Measurements from ENCODE around the gene RNF40. TPM values are rescaled to one million over a fixed set of nuclear protein-coding genes. Genes with fewer than 3 reads are reported as not detected.
"Not testable (repeated sequence)": the region's sequence is repeated elsewhere in the genome, so short reads cannot be mapped to it uniquely, and the experiment has no call there.

Gene RNF40
- total RNA-seq, 6 experiments from 2014 or later: 98.2 to 120 (median 104) TPM

GRCh38 chr16:30813821-30814189, 51.7 kb downstream of the RNF40 start:
- no peak for DNase-seq
- Mint-ChIP-seq H3K36me3 (ENCODE audit: low read depth) (no peaks in the 10 kb centered on the region), H3K4me1 (ENCODE audit: low read depth) (peaks cover 14% of the 10 kb centered on the region), H3K9me3 (no peaks in the 10 kb centered on the region), H3K4me3 (peak overlapping the region; percentile 93), H3K27me3 (ENCODE audit: insufficient read depth) (no peaks in the 10 kb centered on the region; the same call in none of the 2 replicates), H3K27ac (peak overlapping the region; percentile 82)
- no peak for TF ChIP-seq CTCF (IDR thresholded peaks at IDR 0.05)

GRCh38 chr16:30816769-30817168, 54.6 kb downstream of the RNF40 start:
- H3K4me1 Mint-ChIP-seq (ENCODE audit: low read depth): peaks cover 14% of the 10 kb centered on the region
- H3K9me3 Mint-ChIP-seq: peaks cover 5% of the 10 kb centered on the region; the same call in 1 of the 2 replicates
- no peak for DNase-seq
- no peaks in the 10 kb centered on the region; the same call in none of the 2 replicates for H3K27me3 Mint-ChIP-seq (ENCODE audit: insufficient read depth)
- TF ChIP-seq CTCF (IDR thresholded peaks at IDR 0.05): no peak
- H3K36me3 Mint-ChIP-seq (ENCODE audit: low read depth): peaks cover 2% of the 10 kb centered on the region; the same call in 1 of the 2 replicates
- H3K4me3 Mint-ChIP-seq: no peak overlapping the region
- H3K27ac Mint-ChIP-seq: no peak overlapping the region

DNA sequence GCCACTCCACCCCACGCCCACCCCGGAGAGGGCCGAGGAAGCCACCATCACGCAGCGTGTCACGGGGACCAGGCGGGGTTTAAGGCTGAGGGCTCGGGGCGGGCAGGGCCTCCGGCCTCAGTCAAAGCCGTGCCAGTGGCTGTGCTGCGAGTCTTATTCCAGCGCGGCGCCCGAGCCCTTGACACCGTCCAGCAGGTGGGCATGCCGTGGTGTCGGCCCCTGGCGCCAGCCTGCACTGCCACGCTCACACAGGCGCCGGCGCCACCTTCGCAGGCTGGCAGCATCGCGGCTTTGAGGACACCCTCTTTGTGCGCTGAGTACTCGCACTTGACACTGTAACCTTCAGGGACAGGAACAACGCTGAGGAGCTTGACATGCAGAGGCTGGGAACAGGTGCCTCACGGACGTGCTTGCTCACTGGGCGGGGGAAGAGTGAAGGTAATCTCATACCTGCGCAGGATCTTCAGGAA, 58.9 kb downstream of the RNF40 start:
- Mint-ChIP-seq H3K36me3 (ENCODE audit: low read depth) (peaks cover 4% of the 10 kb centered on the region; the same call in 1 of the 2 replicates), H3K4me1 (ENCODE audit: low read depth) (no peaks in the 10 kb centered on the region), H3K27me3 (ENCODE audit: insufficient read depth) (peaks cover 3% of the 10 kb centered on the region), H3K9me3 (peaks cover 7% of the 10 kb centered on the region; the same call in 1 of the 2 replicates), H3K4me3 (no peak overlapping the region), H3K27ac (no peak overlapping the region)
- DNase-seq: no peak
- no peak for TF ChIP-seq CTCF (IDR thresholded peaks at IDR 0.05)

DNA sequence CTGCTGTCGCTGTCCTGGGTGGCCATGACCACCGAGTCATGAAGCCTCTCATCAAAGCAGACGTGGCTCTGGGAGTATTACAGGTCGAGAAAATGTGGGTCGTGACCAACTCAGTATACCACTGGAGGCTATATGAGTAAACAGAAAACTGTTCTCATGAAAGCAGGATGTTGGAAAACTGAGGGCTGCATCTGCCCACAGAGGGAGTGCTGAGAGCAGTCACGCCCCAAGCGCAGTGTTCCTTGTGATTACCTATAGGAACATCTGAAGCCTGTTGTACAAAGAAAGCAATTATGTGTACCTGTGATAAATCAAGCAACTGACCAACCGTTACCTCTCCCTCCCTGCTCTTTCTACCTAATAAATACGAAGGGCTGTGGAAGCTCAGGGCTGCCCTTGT, 59.3 kb downstream of the RNF40 start:
- not testable (repeated sequence) for H3K4me1 Mint-ChIP-seq (ENCODE audit: low read depth); DNase-seq; H3K4me3 Mint-ChIP-seq; H3K27ac Mint-ChIP-seq; H3K27me3 Mint-ChIP-seq (ENCODE audit: insufficient read depth); H3K9me3 Mint-ChIP-seq; H3K36me3 Mint-ChIP-seq (ENCODE audit: low read depth)

DNA sequence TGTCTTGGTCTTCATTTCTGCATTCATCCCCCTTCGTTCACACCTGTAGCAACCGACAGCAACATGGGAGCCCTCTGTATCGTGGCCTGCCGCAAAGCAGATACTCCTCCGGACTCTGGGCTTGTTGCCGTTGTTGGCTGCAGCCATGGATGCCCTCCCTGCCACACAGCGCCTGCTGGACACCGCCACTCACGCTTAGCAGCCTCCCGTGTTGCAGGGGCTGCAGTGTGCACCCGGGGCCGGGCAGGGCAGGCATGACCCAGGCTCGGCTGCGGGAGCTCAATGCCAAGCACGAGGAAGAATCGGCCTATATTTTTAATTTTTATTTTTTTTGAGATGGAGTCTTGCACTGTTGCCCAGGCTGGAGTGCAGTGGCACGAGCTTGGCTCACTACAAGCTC, 59.8 kb downstream of the RNF40 start:
- peaks cover 4% of the 10 kb centered on the region; the same call in 1 of the 2 replicates for H3K36me3 Mint-ChIP-seq (ENCODE audit: low read depth)
- H3K27me3 Mint-ChIP-seq (ENCODE audit: insufficient read depth): peaks cover 5% of the 10 kb centered on the region

More for the DNA sequence above, 59.8 kb downstream of the RNF40 start:
- no peak overlapping the region for H3K4me3 Mint-ChIP-seq
- TF ChIP-seq CTCF (IDR thresholded peaks at IDR 0.05): no peak
- no peak for DNase-seq
- no peak overlapping the region for H3K27ac Mint-ChIP-seq
- H3K4me1 Mint-ChIP-seq (ENCODE audit: low read depth): no peaks in the 10 kb centered on the region
- peaks cover 7% of the 10 kb centered on the region; the same call in 1 of the 2 replicates for H3K9me3 Mint-ChIP-seq

Other genes starting within 250 kb of the RNF40 start
- 10 to 100 TPM; 19.8 to 22.8 (median 20.8) TPM for gene ZNF768, start 235.8 kb upstream of the RNF40 start, total RNA-seq (2021; fragmentation: NEBNext Ultra II Directional; extraction: Animal tissue kit (Norgen Biotek cat#: 25700))
- 1 to 10 TPM; 3.2 to 4.7 (median 3.8) TPM for gene ZNF747, start 227.5 kb upstream of the RNF40 start, total RNA-seq (2021; fragmentation: NEBNext Ultra II Directional; extraction: Animal tissue kit (Norgen Biotek cat#: 25700))
- 1 to 10 TPM; 5.1 to 6.8 (median 5.7) TPM for gene ZNF764, start 203.9 kb upstream of the RNF40 start, total RNA-seq (2021; fragmentation: NEBNext Ultra II Directional; extraction: Animal tissue kit (Norgen Biotek cat#: 25700))
- gene ZNF688, start 190.6 kb upstream of the RNF40 start, total RNA-seq (2021; fragmentation: NEBNext Ultra II Directional; extraction: Animal tissue kit (Norgen Biotek cat#: 25700)): 10 to 100 TPM in 1 of 6 experiments, 1 to 10 TPM in 5; 5.9 to 10.4 (median 7.6) TPM
- 10 to 100 TPM in 3 of 6 experiments, 1 to 10 TPM in 3; 7.3 to 12.2 (median 10.1) TPM for gene ZNF785, start 176.6 kb upstream of the RNF40 start, total RNA-seq (2021; fragmentation: NEBNext Ultra II Directional; extraction: Animal tissue kit (Norgen Biotek cat#: 25700))
- gene ZNF689, start 151.9 kb upstream of the RNF40 start, total RNA-seq (2021; fragmentation: NEBNext Ultra II Directional; extraction: Animal tissue kit (Norgen Biotek cat#: 25700)): 1 to 10 TPM; 6.9 to 8.7 (median 7.5) TPM
- 10 to 100 TPM; 26.8 to 34.6 (median 29.8) TPM for gene PRR14, start 111.4 kb upstream of the RNF40 start, total RNA-seq (2021; fragmentation: NEBNext Ultra II Directional; extraction: Animal tissue kit (Norgen Biotek cat#: 25700))
- gene FBRS, start 103.9 kb upstream of the RNF40 start, total RNA-seq (2021; fragmentation: NEBNext Ultra II Directional; extraction: Animal tissue kit (Norgen Biotek cat#: 25700)): 10 to 100 TPM; 54.1 to 72.1 (median 64.5) TPM
- 10 to 100 TPM; 43.4 to 48.1 (median 45.9) TPM for gene SRCAP, start 63.2 kb upstream of the RNF40 start, total RNA-seq (2021; fragmentation: NEBNext Ultra II Directional; extraction: Animal tissue kit (Norgen Biotek cat#: 25700))
- gene PHKG2, start 13.9 kb upstream of the RNF40 start, total RNA-seq (2021; fragmentation: NEBNext Ultra II Directional; extraction: Animal tissue kit (Norgen Biotek cat#: 25700)): 10 to 100 TPM; 26.6 to 31.0 (median 27.7) TPM
- gene CFAP119, start 260 bp upstream of the RNF40 start, total RNA-seq (2021; fragmentation: NEBNext Ultra II Directional; extraction: Animal tissue kit (Norgen Biotek cat#: 25700)): 1 to 10 TPM; 4.3 to 7.6 (median 5.1) TPM
- 10 to 100 TPM; 19.4 to 21.8 (median 21.0) TPM for gene ZNF629, start 24.9 kb downstream of the RNF40 start, total RNA-seq (2021; fragmentation: NEBNext Ultra II Directional; extraction: Animal tissue kit (Norgen Biotek cat#: 25700))
- 10 to 100 TPM; 42.7 to 52.7 (median 48.4) TPM for gene BCL7C, start 131.8 kb downstream of the RNF40 start, total RNA-seq (2021; fragmentation: NEBNext Ultra II Directional; extraction: Animal tissue kit (Norgen Biotek cat#: 25700))
- gene CTF1, start 134.3 kb downstream of the RNF40 start, total RNA-seq (2021; fragmentation: NEBNext Ultra II Directional; extraction: Animal tissue kit (Norgen Biotek cat#: 25700)): 10 to 100 TPM; 12.0 to 16.3 (median 14.0) TPM
- gene FBXL19, start 161.2 kb downstream of the RNF40 start, total RNA-seq (2021; fragmentation: NEBNext Ultra II Directional; extraction: Animal tissue kit (Norgen Biotek cat#: 25700)): 10 to 100 TPM; 21.9 to 25.8 (median 23.4) TPM
- 10 to 100 TPM; 15.2 to 26.2 (median 18.4) TPM for gene ORAI3, start 186.7 kb downstream of the RNF40 start, total RNA-seq (2021; fragmentation: NEBNext Ultra II Directional; extraction: Animal tissue kit (Norgen Biotek cat#: 25700))
- gene SETD1A, start 195.4 kb downstream of the RNF40 start, total RNA-seq (2021; fragmentation: NEBNext Ultra II Directional; extraction: Animal tissue kit (Norgen Biotek cat#: 25700)): 10 to 100 TPM; 13.4 to 15.8 (median 14.4) TPM
- 10 to 100 TPM; 15.1 to 24.6 (median 18.6) TPM for gene HSD3B7, start 222.9 kb downstream of the RNF40 start, total RNA-seq (2021; fragmentation: NEBNext Ultra II Directional; extraction: Animal tissue kit (Norgen Biotek cat#: 25700))
- gene STX1B, start 248.3 kb downstream of the RNF40 start, total RNA-seq (2021; fragmentation: NEBNext Ultra II Directional; extraction: Animal tissue kit (Norgen Biotek cat#: 25700)): 1 to 10 TPM; 6.7 to 9.9 (median 7.1) TPM